Esophagus muscularis mucosa (tissue), 4 donors: Measurements from ENCODE around the gene MS4A18. TPM values are rescaled to one million over a fixed set of nuclear protein-coding genes. Genes with fewer than 3 reads are reported as not detected.
"Not testable (repeated sequence)": the region's sequence is repeated elsewhere in the genome, so short reads cannot be mapped to it uniquely, and the experiment has no call there.

Experiments
- DNase-seq: peaks from one replicate; pipeline ENCODE4 v3.0.0-alpha.2; 2017; ENCODE audit errors: extremely low spot score
- H3K27ac ChIP-seq, 4 donors: fragments of 200-600 bp; sonication (generic); replicated peaks in 1 of 4; 1 replicate in 3 of 4; 2 replicates in 1 of 4; pipeline ENCODE4 v1.5.1; 2016 to 2019; ENCODE audit warnings: mild to moderate bottlenecking in 1 of 4
- H3K27me3 ChIP-seq, 4 donors: fragments of 200-600 bp; sonication (generic); one replicate each; pipeline versions ENCODE4 v1.5.1 to v1.6.0; 2016 to 2019
- H3K36me3 ChIP-seq, 4 donors: fragments of 200-600 bp; sonication (generic); one replicate each; pipeline ENCODE4 v1.5.1; 2016 to 2019
- H3K4me1 ChIP-seq, 4 donors: fragments of 200-600 bp; sonication (generic); one replicate each; pipeline ENCODE4 v1.5.1; 2016 to 2019
- H3K4me3 ChIP-seq, 4 donors: fragments of 200-600 bp; sonication (generic); 1 replicate in 2 of 4; 2 replicates in 2 of 4; pipeline ENCODE4 v1.5.1; 2016 to 2019; ENCODE audit warnings: mild to moderate bottlenecking in 4 of 4, moderate library complexity in 1 of 4
- H3K9me3 ChIP-seq, 4 donors: fragments of 200-600 bp; sonication (generic); 1 replicate in 3 of 4; 2 replicates in 1 of 4; pipeline ENCODE4 v1.5.1; 2016 to 2019
- EP300 ChIP-seq: sonication (generic); formaldehyde crosslinking; IDR thresholded peaks from one replicate; pipeline ENCODE4 v1.6.1; 2017; ENCODE audit warnings: antibody characterized with exemption
- POLR2A ChIP-seq: fragments of 450-650 bp; IDR thresholded peaks from one replicate; pipeline ENCODE4 v1.6.1; 2017; ENCODE audit warnings: antibody characterized with exemption, moderate library complexity, mild to moderate bottlenecking, low read depth
- POLR2AphosphoS5 ChIP-seq, 2 donors: sonication (generic); formaldehyde crosslinking; IDR thresholded peaks; one replicate each; pipeline ENCODE4 v1.6.1; 2017; ENCODE audit warnings: antibody characterized with exemption in 2 of 2
- WGBS: methylation state at CpG from one replicate; pipeline ENCODE4 v1.1.5; 2018; 5-methylcytosine and 5-hydroxymethylcytosine counted together
- intact Hi-C: fragments of 100-400 bp; cut with DNase I; formaldehyde crosslinking; loops from one replicate; pipeline ENCODE4 v1.15.1; 2023
- total RNA-seq, 4 donors: library from RNA; depleted of rRNA; stranded (reverse); fragments of >200 nt; gene quantifications; one replicate each; pipeline versions ENCODE4 v1.1.0 to v1.2.1, GENCODE V29; 2016
- TF ChIP-seq, protein P1 (sequence below), 3 experiments: fragments of 200-600 bp in 2 of 3; fragments of 450-650 bp in 1 of 3; sonication (generic) in 2 of 3; IDR thresholded peaks; one replicate each; pipeline ENCODE4 v1.5.1; 2017 to 2019; ENCODE audit warnings: antibody characterized with exemption in 3 of 3, mild to moderate bottlenecking in 2 of 3, moderate library complexity in 1 of 3

MS4A18 gene
- total RNA-seq, 4 donors from 2014 or later = not detected

DNA sequence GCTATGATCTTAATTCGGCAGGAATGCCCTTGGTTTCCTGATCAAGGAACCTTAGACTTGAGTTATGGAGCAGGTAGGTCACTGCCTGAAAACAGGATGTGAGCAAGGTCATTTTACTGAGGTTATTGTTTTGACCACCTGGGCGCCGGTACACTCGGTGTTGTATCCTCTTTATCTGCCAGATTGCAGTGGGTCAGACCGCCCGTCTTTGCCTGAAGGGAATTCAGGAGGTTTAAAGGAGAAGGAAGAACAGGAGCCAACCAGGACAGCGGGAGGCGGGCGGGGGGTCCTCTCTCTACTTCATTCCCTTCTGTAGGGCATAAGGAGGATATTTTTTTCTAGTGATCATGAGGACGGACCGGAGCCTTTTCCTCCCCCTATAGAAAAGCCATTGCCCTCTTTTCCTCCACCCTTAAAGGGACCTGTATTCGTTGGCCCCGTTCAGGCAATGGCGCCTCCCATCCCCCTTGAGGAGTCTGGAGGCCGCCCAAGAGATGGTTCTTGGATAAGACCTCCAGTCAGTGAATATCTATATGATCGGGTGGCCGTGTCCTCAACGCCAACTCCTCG, 32.8 kb downstream of the MS4A18 start:
- H3K36me3 ChIP-seq = no peaks in the 10 kb centered on the region
- no peaks in the 10 kb centered on the region for H3K9me3 ChIP-seq
- no peak for TF ChIP-seq POLR2AphosphoS5 (IDR thresholded peaks at IDR 0.05)
- TF ChIP-seq, protein P1, sequence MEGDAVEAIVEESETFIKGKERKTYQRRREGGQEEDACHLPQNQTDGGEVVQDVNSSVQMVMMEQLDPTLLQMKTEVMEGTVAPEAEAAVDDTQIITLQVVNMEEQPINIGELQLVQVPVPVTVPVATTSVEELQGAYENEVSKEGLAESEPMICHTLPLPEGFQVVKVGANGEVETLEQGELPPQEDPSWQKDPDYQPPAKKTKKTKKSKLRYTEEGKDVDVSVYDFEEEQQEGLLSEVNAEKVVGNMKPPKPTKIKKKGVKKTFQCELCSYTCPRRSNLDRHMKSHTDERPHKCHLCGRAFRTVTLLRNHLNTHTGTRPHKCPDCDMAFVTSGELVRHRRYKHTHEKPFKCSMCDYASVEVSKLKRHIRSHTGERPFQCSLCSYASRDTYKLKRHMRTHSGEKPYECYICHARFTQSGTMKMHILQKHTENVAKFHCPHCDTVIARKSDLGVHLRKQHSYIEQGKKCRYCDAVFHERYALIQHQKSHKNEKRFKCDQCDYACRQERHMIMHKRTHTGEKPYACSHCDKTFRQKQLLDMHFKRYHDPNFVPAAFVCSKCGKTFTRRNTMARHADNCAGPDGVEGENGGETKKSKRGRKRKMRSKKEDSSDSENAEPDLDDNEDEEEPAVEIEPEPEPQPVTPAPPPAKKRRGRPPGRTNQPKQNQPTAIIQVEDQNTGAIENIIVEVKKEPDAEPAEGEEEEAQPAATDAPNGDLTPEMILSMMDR (IDR thresholded peaks at IDR 0.05) = no peak
- no peak for TF ChIP-seq POLR2A
- no peak for TF ChIP-seq EP300
- H3K4me1 ChIP-seq = no peaks in the 10 kb centered on the region
- peaks cover 0 to 31% (median 0%) of the 10 kb centered on the region in 4 donors for H3K27me3 ChIP-seq
- intact Hi-C loops = no loop called here
- H3K4me3 ChIP-seq = no peak overlapping the region
- DNase-seq = no peak
- no peak overlapping the region for H3K27ac ChIP-seq
- WGBS = 88% methylated on average over 19 of the region's 19 CpGs

DNA sequence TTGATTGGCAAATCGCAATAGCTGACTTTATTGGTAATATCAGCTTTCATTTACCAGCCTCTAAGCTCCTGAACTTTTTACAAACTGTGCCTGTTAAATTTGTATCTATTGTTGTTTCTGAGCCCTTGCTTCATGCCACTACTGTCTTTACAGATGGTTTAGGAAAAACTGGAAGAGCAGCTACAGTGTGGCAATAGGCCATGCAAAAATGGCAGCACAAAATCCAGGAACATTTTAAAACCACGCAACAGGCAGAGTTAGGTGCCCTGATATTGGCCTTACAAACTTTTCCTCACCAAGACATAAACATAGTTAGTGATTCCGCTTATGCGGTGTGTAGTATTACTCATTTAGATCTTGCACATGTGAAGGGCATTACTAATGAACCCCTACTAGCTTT, 34.2 kb downstream of the MS4A18 start:
- not testable (repeated sequence) for H3K36me3 ChIP-seq

DNA sequence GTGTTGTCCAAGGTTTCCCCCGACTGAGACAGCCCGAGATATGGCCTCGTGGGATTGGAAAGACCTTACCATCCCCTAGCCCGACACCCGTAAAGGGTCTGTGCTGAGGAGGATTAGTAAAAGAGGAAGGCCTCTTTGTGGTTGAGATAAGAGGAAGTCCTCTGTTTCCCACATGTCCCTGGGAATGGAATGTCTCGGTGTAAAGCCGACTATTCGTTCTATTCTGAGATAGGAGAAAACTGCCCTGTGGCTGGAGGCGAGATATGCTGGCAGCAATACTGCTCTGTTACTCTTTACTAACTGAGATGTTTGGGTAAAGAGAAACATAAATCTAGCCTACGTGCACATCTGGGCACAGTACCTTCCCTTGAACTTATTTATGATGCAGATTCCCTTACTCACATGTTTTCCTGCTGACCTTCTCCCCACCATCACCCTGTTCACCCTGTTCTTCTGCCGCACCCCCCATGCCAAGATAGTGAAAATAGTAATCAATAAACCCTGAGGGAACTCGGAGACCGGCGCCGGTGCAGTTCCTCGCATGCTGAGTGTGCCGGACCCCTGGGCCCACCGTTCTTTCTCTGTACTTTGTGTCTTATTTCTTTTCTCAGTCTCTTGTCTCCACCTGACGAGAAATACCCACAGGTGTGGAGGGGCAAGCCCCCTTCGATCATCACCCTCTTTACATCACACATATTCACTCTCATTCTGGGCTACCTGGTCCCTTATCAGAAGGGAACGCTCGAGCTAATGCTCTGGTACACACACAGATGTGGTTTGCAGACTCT, 35.1 kb downstream of the MS4A18 start:
- 84% methylated on average over 22 of the region's 22 CpGs for WGBS
- H3K27ac ChIP-seq, H3K4me3 ChIP-seq, H3K4me1 ChIP-seq, H3K9me3 ChIP-seq, intact Hi-C loops, H3K36me3 ChIP-seq, DNase-seq: not testable (repeated sequence)
- H3K27me3 ChIP-seq = peaks cover 0 to 20% (median 0%) of the 10 kb centered on the region in 4 donors

More for the DNA sequence above, 34.2 kb downstream of the MS4A18 start:
- H3K4me1 ChIP-seq, intact Hi-C loops, H3K27ac ChIP-seq, H3K9me3 ChIP-seq, H3K4me3 ChIP-seq, DNase-seq: not testable (repeated sequence)
- WGBS = 83% methylated on average over 4 of the region's 4 CpGs
- H3K27me3 ChIP-seq = peaks cover 0 to 24% (median 0%) of the 10 kb centered on the region in 4 donors

DNA sequence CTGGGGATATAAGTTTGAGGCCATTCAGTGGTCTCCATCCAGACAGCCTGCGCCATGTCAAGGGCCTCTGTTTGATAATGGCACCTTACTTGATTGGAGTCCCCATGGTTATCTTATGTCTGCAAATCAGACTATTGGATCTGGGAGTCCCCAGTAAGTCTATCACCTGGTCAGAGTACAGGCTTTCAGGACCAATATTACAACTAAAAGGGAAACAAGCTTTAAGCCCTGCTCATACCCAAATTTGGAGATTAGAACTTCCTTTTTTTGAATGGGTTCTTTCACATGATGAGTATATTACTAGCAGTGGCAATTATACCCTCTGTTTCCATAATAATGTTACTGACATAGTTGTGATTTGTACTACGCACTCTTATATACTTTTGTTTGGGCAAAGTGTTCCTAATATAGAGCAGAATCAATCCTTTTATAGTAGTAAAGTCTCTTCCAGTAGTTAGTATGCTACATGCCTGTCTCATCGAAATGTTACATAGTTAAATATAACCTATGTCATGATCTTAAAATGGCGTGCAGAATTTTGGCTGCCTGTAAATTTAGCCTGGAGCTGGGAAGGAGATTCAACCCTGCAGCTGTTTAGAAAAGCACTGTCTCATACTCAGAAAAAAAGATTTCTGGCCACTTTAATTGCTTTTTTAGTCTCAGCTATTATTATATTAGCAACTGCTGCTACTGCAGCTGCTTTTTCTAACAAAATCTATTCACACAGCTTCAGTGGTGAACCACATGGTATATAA, 37.1 kb downstream of the MS4A18 start:
- H3K4me3 ChIP-seq = no peak overlapping the region
- no peak for TF ChIP-seq POLR2AphosphoS5 (IDR thresholded peaks at IDR 0.05)
- TF ChIP-seq, protein P1 (IDR thresholded peaks at IDR 0.05) = no peak
- no peak for TF ChIP-seq EP300
- no peak for TF ChIP-seq POLR2A
- no peak overlapping the region for H3K27ac ChIP-seq
- H3K27me3 ChIP-seq = peaks cover 0 to 37% (median 0%) of the 10 kb centered on the region in 4 donors
- H3K4me1 ChIP-seq = no peaks in the 10 kb centered on the region
- no peaks in the 10 kb centered on the region for H3K36me3 ChIP-seq
- no peak for DNase-seq
- no peaks in the 10 kb centered on the region for H3K9me3 ChIP-seq
- WGBS = 47% methylated on average over 4 of the region's 4 CpGs
- intact Hi-C loops = no loop called here

DNA sequence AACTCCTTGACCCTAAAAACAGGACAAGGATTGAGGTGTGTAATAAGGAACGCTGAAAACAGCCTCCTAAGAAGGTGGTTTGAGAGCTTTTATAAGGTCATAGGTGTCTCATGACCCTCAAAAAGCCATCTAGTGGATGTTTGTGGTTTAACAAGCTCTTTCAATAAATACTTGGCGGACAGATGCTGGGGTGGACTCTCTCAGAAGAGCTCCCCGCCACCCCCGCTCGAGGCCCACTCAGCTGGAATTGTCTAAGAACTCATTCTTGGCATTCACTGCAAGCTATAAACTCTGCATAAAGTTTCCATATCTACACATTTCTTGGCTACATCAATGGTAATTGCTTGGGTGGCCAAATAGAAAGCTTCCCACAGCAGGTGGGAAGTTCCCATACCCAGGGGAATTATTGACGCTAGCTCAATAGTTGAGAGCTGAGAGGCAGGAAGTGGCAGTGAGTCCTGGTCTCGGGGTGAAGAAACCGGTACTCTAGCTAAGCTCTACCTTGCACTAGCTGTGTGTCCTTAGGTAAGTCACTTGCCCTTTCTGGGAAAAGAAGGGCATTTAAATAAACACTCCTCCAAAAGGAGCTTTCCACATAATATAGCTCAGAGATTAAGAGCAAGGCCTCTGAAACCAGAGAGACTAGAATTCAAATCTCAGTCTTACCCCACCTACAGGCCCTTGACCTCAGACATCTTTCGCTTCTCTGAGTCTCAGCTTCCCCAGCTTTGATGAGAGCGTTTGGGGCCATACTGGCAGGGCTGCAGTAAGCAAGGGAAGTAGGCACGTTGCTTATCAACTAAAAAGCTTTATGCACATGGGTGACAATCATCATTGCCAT, 38.6 kb downstream of the MS4A18 start:
- 62% methylated on average over 11 of the region's 11 CpGs for WGBS
- no peaks in the 10 kb centered on the region for H3K36me3 ChIP-seq
- no peaks in the 10 kb centered on the region for H3K9me3 ChIP-seq
- peaks cover 0 to 4% (median 0%) of the 10 kb centered on the region in 4 donors for H3K4me1 ChIP-seq
- H3K4me3 ChIP-seq = no peak overlapping the region
- no peak for DNase-seq
- H3K27me3 ChIP-seq = peaks cover 0 to 42% (median 2%) of the 10 kb centered on the region in 4 donors
- intact Hi-C loops = no loop called here
- TF ChIP-seq POLR2A = no peak
- TF ChIP-seq, protein P1 (IDR thresholded peaks at IDR 0.05) = no peak
- TF ChIP-seq EP300 = no peak
- no peak for TF ChIP-seq POLR2AphosphoS5 (IDR thresholded peaks at IDR 0.05)
- no peak overlapping the region for H3K27ac ChIP-seq
